Measurements from ENCODE around the gene LIPC. TPM values are rescaled to one million over a fixed set of nuclear protein-coding genes. Genes with fewer than 3 reads are reported as not detected.

LIPC gene
- polyA plus RNA-seq, 1 experiment = 0.31 TPM

DNA sequence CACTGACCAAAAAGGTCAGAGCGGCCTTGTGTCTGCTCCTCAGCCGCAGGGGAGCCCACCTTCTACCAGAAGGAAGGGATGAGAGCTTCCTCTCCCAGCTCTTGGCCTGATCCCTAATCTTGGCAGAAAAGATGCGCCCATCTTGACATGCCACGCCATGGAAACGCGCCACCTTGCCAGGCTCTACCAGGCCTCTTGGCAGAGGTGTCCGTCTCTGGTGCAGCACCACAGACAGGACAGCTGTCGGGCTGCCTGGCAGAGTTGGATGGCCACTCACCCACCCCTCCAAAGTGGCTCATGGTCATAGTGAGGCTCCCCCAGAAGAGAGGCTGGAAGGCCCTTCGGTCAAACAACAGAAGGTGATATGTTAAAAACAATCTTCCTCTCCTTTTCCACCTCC, 105.2 kb downstream of the LIPC start:
- POLR2A ChIA-PET = no interaction called here
- Histone ChIP-seq H3K27me3 (ENCODE audit: control insufficient read depth, insufficient read depth, low read length) (peaks cover 9% of the 10 kb centered on the region), H3K36me3 (ENCODE audit: control insufficient read depth, insufficient read depth, low read length) (no peaks in the 10 kb centered on the region), H3K4me3 (ENCODE audit: low read depth, low read length) (no peak overlapping the region)
- CTCF ChIA-PET = no interaction called here
- no peak for DNase-seq (ENCODE audit: low read depth)
- no peak for TF ChIP-seq CTCF (IDR thresholded peaks at IDR 0.05; ENCODE audit: insufficient read depth, low read depth, low read length)

DNA sequence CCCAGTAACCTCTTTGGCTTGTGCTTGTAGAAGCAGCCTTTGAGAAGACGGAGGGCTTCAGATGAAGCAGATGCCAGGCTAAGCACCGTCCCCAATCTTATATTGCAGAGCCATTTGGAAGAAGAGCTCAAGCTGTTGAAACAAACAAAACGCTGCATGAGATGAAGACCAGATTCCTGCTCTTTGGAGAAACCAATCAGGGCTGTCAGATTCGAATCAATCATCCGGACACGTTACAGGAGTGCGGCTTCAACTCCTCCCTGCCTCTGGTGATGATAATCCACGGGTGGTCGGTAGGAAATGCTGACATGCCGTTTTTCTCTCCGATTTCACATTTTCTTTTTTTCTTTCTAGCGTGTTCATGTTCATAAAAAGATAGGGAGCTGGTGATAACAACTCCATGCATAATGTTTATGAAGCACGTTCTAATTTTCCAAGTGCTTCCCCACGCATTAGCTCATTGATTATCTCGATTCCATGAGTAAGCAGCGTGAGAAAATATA, 106.5 kb downstream of the LIPC start:
- TF ChIP-seq CTCF (IDR thresholded peaks at IDR 0.05; ENCODE audit: insufficient read depth, low read depth, low read length) = no peak
- Histone ChIP-seq H3K27me3 (ENCODE audit: control insufficient read depth, insufficient read depth, low read length) (peaks cover 8% of the 10 kb centered on the region), H3K4me3 (ENCODE audit: low read depth, low read length) (no peak overlapping the region), H3K36me3 (ENCODE audit: control insufficient read depth, insufficient read depth, low read length) (no peaks in the 10 kb centered on the region)
- ChIA-PET POLR2A (no interaction called here), CTCF (interaction anchor here (1.4 kb wide), 1 partner anchor 25 kb away, joined by 3 read pairs; no protein-coding TSS in a partner anchor)
- DNase-seq (ENCODE audit: low read depth) = no peak

DNA sequence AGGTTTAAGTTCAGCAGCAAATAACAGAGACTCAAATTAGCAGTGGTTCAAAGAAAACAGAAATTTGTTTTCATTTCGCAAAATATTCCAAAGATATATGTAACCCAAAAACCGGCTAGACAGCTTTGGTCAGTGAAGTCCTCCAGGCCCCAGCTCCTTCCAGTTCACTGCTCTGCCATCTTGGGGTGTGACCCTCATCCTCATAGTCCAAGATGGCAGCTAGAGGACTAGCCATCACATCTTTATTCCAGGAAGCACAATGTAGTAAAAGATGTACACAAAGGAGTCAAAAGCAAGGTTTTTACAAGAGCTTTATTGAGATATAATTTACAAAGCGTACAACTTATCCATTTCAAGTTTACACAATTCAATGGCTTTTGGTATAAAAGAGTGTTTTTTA, 107.1 kb downstream of the LIPC start:
- peaks cover 8% of the 10 kb centered on the region for H3K27me3 ChIP-seq (ENCODE audit: control insufficient read depth, insufficient read depth, low read length)
- ChIA-PET CTCF (interaction anchor here (1.4 kb wide), 1 partner anchor 25 kb away, joined by 3 read pairs; no protein-coding TSS in a partner anchor), POLR2A (no interaction called here)
- no peaks in the 10 kb centered on the region for H3K36me3 ChIP-seq (ENCODE audit: control insufficient read depth, insufficient read depth, low read length)
- TF ChIP-seq CTCF (IDR thresholded peaks at IDR 0.05; ENCODE audit: insufficient read depth, low read depth, low read length) = no peak
- DNase-seq (ENCODE audit: low read depth) = no peak
- H3K4me3 ChIP-seq (ENCODE audit: low read depth, low read length) = no peak overlapping the region

- Histone ChIP-seq H3K36me3 (ENCODE audit: control insufficient read depth, insufficient read depth, low read length) (no peaks in the 10 kb centered on the region), H3K27me3 (ENCODE audit: control insufficient read depth, insufficient read depth, low read length) (peaks cover 4% of the 10 kb centered on the region), H3K4me3 (ENCODE audit: low read depth, low read length) (no peak overlapping the region)
- POLR2A ChIA-PET = no interaction called here
- TF ChIP-seq CTCF (IDR thresholded peaks at IDR 0.05; ENCODE audit: insufficient read depth, low read depth, low read length) = no peak
- CTCF ChIA-PET = interaction anchor here (0.8 kb wide), 1 partner anchor 11 kb away, joined by 3 read pairs; no protein-coding TSS in a partner anchor
- DNase-seq (ENCODE audit: low read depth) = no peak
These were observed 107.8 kb downstream of the LIPC start for GRCh38 chr15:58539548-58539947.

DNA sequence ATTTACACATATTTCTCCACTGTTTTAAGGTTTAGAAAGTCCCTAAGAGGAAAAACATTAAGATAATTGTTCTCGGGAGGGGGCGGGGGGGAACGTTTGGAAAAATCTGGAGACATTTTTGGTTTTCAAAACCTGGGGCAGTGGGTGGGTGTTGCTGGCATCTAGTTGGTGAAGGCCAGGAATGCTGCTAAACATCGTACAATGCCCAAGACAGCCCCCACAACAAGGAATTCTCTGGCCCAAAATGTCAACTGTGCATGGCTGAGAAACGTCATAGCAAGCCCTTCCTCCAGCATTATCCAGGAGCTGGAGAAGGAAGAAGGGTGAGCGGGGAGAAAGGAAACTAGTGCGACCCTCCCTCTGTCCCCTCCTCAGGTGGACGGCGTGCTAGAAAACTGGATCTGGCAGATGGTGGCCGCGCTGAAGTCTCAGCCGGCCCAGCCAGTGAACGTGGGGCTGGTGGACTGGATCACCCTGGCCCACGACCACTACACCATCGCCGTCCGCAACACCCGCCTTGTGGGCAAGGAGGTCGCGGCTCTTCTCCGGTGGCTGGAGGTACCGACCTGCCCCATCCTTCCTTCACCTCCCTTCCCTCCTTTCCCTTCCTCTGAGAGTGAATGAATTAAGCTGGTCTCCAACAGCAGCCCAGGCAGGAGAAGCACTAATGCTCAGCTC, 109.8 kb downstream of the LIPC start:
- no peak for TF ChIP-seq CTCF (IDR thresholded peaks at IDR 0.05; ENCODE audit: insufficient read depth, low read depth, low read length)
- peaks cover 1% of the 10 kb centered on the region; the same call in 1 of the 2 replicates for H3K27me3 ChIP-seq (ENCODE audit: control insufficient read depth, insufficient read depth, low read length)
- no peak overlapping the region for H3K4me3 ChIP-seq (ENCODE audit: low read depth, low read length)
- POLR2A ChIA-PET = no interaction called here
- no peak for DNase-seq (ENCODE audit: low read depth)
- no peaks in the 10 kb centered on the region for H3K36me3 ChIP-seq (ENCODE audit: control insufficient read depth, insufficient read depth, low read length)
- CTCF ChIA-PET = no interaction called here

Measured in BJ (cell line).